WTC11 (cell line): ENCODE data around the gene SYNJ2.

ENCODE experiments used
- CBFB ChIP-seq: sonication (generic); formaldehyde crosslinking; IDR thresholded peaks from 2 replicates; pipeline ENCODE4 v1.8.1; 2022; ENCODE audit warnings: mild to moderate bottlenecking, low read depth, missing genetic modification reagents
- CREM ChIP-seq: sonication (generic); formaldehyde crosslinking; IDR thresholded peaks from 2 replicates; pipeline ENCODE4 v1.8.1; 2022; ENCODE audit warnings: mild to moderate bottlenecking, missing genetic modification reagents, moderate library complexity
- CTCF ChIP-seq: fragments of 200-600 bp; IDR thresholded peaks from 2 replicates; pipeline ENCODE4 v1.8.0; 2022; ENCODE audit warnings: antibody characterized with exemption
- ELF4 ChIP-seq: sonication (generic); formaldehyde crosslinking; IDR thresholded peaks from 2 replicates; pipeline ENCODE4 v1.8.1; 2022; ENCODE audit warnings: low read depth, mild to moderate bottlenecking, moderate library complexity, missing genetic modification reagents
- ESRRA ChIP-seq: sonication (generic); formaldehyde crosslinking; IDR thresholded peaks from 2 replicates; pipeline ENCODE4 v1.8.1; 2022; ENCODE audit warnings: mild to moderate bottlenecking, missing genetic modification reagents, borderline replicate concordance
- IRF1 ChIP-seq: sonication (generic); formaldehyde crosslinking; IDR thresholded peaks from 2 replicates; pipeline ENCODE4 v1.8.0; 2023; ENCODE audit warnings: missing genetic modification reagents
- JUN ChIP-seq: sonication (generic); formaldehyde crosslinking; IDR thresholded peaks from 2 replicates; pipeline ENCODE4 v1.8.0; 2023; ENCODE audit warnings: mild to moderate bottlenecking, missing genetic modification reagents
- NFATC4 ChIP-seq: fragments of 250-450 bp; sonication (Bioruptor Pico); IDR thresholded peaks from 2 replicates; pipeline ENCODE4 v1.9.0; 2021; ENCODE audit warnings: mild to moderate bottlenecking
- NFYB ChIP-seq: sonication (generic); formaldehyde crosslinking; conservative IDR thresholded peaks from 2 replicates; pipeline ENCODE4 v1.8.0; 2022; ENCODE audit warnings: low read depth, missing genetic modification reagents
- NR2C2 ChIP-seq: sonication (generic); formaldehyde crosslinking; IDR thresholded peaks from 2 replicates; pipeline ENCODE4 v1.8.0; 2022; ENCODE audit warnings: mild to moderate bottlenecking, missing genetic modification reagents
- USF1 ChIP-seq: sonication (generic); formaldehyde crosslinking; IDR thresholded peaks from 2 replicates; pipeline ENCODE4 v1.8.0; 2022; ENCODE audit warnings: mild to moderate bottlenecking, missing genetic modification reagents
- ZBTB43 ChIP-seq: sonication (generic); formaldehyde crosslinking; IDR thresholded peaks from 2 replicates; pipeline ENCODE4 v1.8.1; 2023; ENCODE audit warnings: mild to moderate bottlenecking, missing genetic modification reagents

- no peak for TF ChIP-seq CTCF
- TF ChIP-seq NR2C2 (CRISPR knock-in tag) = no peak
- TF ChIP-seq IRF1 = no peak
- no peak for TF ChIP-seq JUN (CRISPR knock-in tag)
- TF ChIP-seq CBFB = no peak
- TF ChIP-seq NFATC4 (CRISPR knock-in tag) = no peak
- TF ChIP-seq ESRRA (CRISPR knock-in tag) = no peak
- no peak for TF ChIP-seq ELF4 (CRISPR knock-in tag)
- no peak for TF ChIP-seq NFYB (CRISPR knock-in tag)
- TF ChIP-seq ZBTB43 (CRISPR knock-in tag) = no peak
- no peak for TF ChIP-seq CREM (CRISPR knock-in tag)
- TF ChIP-seq USF1 (CRISPR knock-in tag) = no peak
Observed at GRCh38 chr6:158015188-158015506, 33.5 kb downstream of the SYNJ2 start.
